Stromal cell of bone marrow (primary cell): ENCODE data around the gene APOL5.
"Not testable (repeated sequence)": the region's sequence is repeated elsewhere in the genome, so short reads cannot be mapped to it uniquely, and the experiment has no call there.

ENCODE experiments used
- DNase-seq: peaks from one replicate; pipeline ENCODE4 v3.0.0-alpha.2; 2012; ENCODE audit warnings: low read depth

Gene APOL5

GRCh38 chr22:35711336-35711735 lies 6.3 kb upstream of the APOL5 start:
- no peak for DNase-seq

GRCh38 chr22:35712672-35713071 lies 5.0 kb upstream of the APOL5 start:
- no peak for DNase-seq

- no peak for DNase-seq
Measured at GRCh38 chr22:35719212-35719875, 1.7 kb downstream of the APOL5 start.

- DNase-seq: no peak
Measured at GRCh38 chr22:35721960-35722359, 4.3 kb downstream of the APOL5 start.

GRCh38 chr22:35725521-35725920 lies 7.8 kb downstream of the APOL5 start:
- DNase-seq: no peak

GRCh38 chr22:35726398-35726797 lies 8.7 kb downstream of the APOL5 start:
- no peak for DNase-seq

- DNase-seq: no peak
Measured at GRCh38 chr22:35726933-35727332, 9.3 kb downstream of the APOL5 start.

GRCh38 chr22:35727436-35727835 lies 9.8 kb downstream of the APOL5 start:
- no peak for DNase-seq

- DNase-seq: no peak
Measured at GRCh38 chr22:35728639-35729308, 11.1 kb downstream of the APOL5 start.

- no peak for DNase-seq
Measured at GRCh38 chr22:35729309-35729698, 11.6 kb downstream of the APOL5 start.

GRCh38 chr22:35731321-35731720 lies 13.6 kb downstream of the APOL5 start:
- no peak for DNase-seq

- DNase-seq: no peak
Measured at GRCh38 chr22:35732116-35732515, 14.4 kb downstream of the APOL5 start.

GRCh38 chr22:35733036-35733435 lies 15.4 kb downstream of the APOL5 start:
- no peak for DNase-seq

- no peak for DNase-seq
Measured at GRCh38 chr22:35733791-35734516, 16.3 kb downstream of the APOL5 start.

GRCh38 chr22:35734517-35734827 lies 16.8 kb downstream of the APOL5 start:
- DNase-seq: no peak

- DNase-seq: no peak
Measured at GRCh38 chr22:35735542-35735941, 17.9 kb downstream of the APOL5 start.

- DNase-seq: no peak
Measured at GRCh38 chr22:35736166-35736565, 18.5 kb downstream of the APOL5 start.

GRCh38 chr22:35736701-35737100 lies 19.0 kb downstream of the APOL5 start:
- DNase-seq: no peak

- DNase-seq: not testable (repeated sequence)
Measured at GRCh38 chr22:35737886-35738285, 20.2 kb downstream of the APOL5 start.

GRCh38 chr22:35739076-35739930 lies 21.6 kb downstream of the APOL5 start:
- peak; percentile 31 for DNase-seq

GRCh38 chr22:35739931-35740380 lies 22.3 kb downstream of the APOL5 start:
- DNase-seq: no peak

GRCh38 chr22:35740616-35741015 lies 22.9 kb downstream of the APOL5 start:
- no peak for DNase-seq
